ENCODE data around the gene ORM2. TPM values are rescaled to one million over a fixed set of nuclear protein-coding genes. Genes with fewer than 3 reads are reported as not detected.

ORM2 gene
- total and polyA plus RNA-seq, 8 donors = 1.2 to 17.1 (median 3.4) TPM; not detected in 4

DNA sequence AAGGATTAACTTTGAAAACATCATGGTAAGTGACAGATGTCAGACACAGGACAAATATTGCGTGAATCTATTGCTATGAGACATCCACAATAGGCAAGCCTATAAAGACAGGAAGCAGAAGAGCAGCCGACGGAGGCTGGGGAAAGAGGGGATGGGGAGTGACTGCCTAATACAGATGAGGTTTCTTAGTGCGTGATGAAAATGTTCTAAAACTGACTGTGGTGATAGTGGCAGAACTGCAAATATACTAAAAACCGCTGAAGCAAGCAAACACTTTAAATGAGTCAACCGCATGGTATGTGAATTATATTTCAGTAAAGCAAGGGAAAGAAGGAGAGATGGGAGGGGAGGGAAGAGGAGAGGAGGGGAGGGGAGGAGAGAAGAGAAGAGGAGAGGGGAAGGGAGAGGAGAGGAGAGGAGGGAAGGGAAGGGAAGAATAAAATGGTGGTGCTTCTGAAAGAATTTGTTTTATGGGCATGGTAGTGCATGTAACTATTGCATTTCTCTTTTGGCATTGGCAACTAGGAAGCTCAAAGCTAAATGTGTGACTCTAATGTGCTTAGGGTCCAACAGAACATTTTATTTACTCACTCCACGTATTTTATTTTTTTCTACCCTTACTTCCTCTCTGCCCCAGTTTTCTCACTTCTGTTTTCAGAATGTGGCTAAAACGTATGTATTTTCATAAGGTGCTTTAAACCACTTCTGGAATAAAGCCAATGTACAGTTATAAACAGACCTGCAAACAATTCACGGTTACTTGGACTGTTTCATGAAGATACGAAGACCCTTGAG, 36.9 kb downstream of the ORM2 start:
- H3K27me3 ChIP-seq = no peaks in the 10 kb centered on the region
- no peaks in the 10 kb centered on the region for H3K9me3 ChIP-seq
- intact Hi-C loops (cut with DNase I; ENCODE audit: low total_unique reads) = no loop called here
- peaks cover 33 to 98% (median 83%) of the 10 kb centered on the region in 4 donors for H3K36me3 ChIP-seq
- H3K27ac ChIP-seq = peak overlapping the region in 4 of 5 donors; percentile 54 to 80 (median 74)
- TF ChIP-seq EP300 (IDR thresholded peaks at IDR 0.05) (no peak), POLR2A (IDR thresholded peaks at IDR 0.05) (no peak), POLR2AphosphoS5 (IDR thresholded peaks at IDR 0.05) (no peak)
- TF ChIP-seq, protein P1, sequence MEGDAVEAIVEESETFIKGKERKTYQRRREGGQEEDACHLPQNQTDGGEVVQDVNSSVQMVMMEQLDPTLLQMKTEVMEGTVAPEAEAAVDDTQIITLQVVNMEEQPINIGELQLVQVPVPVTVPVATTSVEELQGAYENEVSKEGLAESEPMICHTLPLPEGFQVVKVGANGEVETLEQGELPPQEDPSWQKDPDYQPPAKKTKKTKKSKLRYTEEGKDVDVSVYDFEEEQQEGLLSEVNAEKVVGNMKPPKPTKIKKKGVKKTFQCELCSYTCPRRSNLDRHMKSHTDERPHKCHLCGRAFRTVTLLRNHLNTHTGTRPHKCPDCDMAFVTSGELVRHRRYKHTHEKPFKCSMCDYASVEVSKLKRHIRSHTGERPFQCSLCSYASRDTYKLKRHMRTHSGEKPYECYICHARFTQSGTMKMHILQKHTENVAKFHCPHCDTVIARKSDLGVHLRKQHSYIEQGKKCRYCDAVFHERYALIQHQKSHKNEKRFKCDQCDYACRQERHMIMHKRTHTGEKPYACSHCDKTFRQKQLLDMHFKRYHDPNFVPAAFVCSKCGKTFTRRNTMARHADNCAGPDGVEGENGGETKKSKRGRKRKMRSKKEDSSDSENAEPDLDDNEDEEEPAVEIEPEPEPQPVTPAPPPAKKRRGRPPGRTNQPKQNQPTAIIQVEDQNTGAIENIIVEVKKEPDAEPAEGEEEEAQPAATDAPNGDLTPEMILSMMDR (IDR thresholded peaks at IDR 0.05) = no peak
- 33 to 44% (median 35%) methylated on average over 10 of the region's 10 CpGs for WGBS, 5 donors
- H3K4me3 ChIP-seq = no peak overlapping the region
- peak in 1 of 2 donors; percentile 63 for DNase-seq
- H3K4me1 ChIP-seq = peaks cover 8 to 74% (median 27%) of the 10 kb centered on the region in 4 donors

DNA sequence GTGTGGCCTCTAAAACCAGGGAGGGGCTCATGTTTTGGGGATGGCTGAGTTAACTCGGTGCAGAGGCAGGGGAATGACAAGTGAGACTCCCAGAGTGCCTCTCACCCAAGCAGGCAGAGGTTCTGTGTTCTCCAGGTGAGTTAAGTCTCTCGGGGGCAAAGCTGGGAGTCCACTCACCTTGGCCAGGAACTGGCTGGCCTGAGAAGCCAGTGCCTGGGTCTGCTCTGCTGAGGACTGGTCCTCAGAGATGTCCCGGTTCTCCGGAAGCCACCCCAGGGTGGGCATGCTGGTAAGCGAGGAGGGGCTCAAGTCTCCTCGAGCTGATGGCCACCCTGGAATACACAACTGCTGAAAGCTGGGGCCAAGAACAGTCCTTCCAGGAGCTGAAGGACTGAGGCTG, 37.7 kb downstream of the ORM2 start:
- DNase-seq = no peak
- Histone ChIP-seq H3K27me3 (no peaks in the 10 kb centered on the region), H3K27ac (peak overlapping the region; percentile 54 to 80 (median 68)), H3K4me1 (peaks cover 17 to 82% (median 33%) of the 10 kb centered on the region in 4 donors), H3K4me3 (no peak overlapping the region), H3K9me3 (no peaks in the 10 kb centered on the region), H3K36me3 (peaks cover 25 to 98% (median 82%) of the 10 kb centered on the region in 4 donors)
- TF ChIP-seq, protein P1 (IDR thresholded peaks at IDR 0.05) = no peak
- TF ChIP-seq POLR2AphosphoS5 (IDR thresholded peaks at IDR 0.05) = no peak
- TF ChIP-seq EP300 (IDR thresholded peaks at IDR 0.05) = no peak
- no peak for TF ChIP-seq POLR2A (IDR thresholded peaks at IDR 0.05)
- intact Hi-C loops (cut with DNase I; ENCODE audit: low total_unique reads) = no loop called here
- WGBS, 5 donors = 64 to 88% (median 80%) methylated on average over 5 to 6 of the region's 6 CpGs

DNA sequence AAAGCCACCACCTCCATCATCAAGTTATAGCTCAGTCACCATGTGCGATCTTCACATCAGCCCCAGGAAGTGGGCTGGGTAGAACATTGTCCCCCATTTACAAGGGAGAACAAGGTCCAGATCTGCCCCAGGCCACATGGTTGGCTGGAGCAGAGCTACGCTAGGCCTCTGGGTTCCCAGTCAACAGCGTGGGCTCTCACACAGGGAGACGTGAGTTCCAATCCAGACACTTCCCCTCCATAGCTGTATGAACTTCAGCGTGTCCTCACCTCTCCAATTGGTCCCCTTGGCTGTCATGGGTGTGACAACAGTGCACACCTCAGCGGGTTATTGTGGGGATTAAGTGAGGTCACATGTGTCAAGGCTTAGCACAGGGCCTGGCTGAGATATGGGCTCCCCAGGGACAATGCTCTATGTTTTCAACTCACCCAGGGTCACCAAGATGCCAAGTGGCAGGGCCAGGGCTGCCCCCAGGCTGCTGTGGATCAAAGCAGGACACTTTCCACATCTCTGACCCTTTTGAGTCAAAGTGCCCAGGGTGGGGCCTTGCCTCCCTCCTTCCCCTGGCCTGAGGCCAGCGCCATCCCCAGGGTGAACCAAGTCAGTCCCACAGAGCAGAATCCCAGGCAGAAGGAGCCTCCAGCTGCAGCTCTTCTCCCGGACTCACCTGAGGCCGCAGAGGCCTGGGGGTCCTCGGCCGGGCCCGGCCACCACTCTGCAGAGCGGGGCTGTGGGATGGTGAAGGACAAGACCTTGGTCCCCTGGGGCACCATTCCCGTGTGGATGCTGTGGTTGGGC, 38.3 kb downstream of the ORM2 start:
- Histone ChIP-seq H3K4me1 (peaks cover 21 to 88% (median 36%) of the 10 kb centered on the region in 4 donors), H3K27me3 (no peaks in the 10 kb centered on the region), H3K36me3 (peaks cover 23 to 98% (median 82%) of the 10 kb centered on the region in 4 donors), H3K27ac (peak overlapping the region in 4 of 5 donors; percentile 54 to 80 (median 74)), H3K4me3 (no peak overlapping the region), H3K9me3 (no peaks in the 10 kb centered on the region)
- intact Hi-C loops (cut with DNase I; ENCODE audit: low total_unique reads) = no loop called here
- no peak for DNase-seq
- TF ChIP-seq POLR2AphosphoS5 (IDR thresholded peaks at IDR 0.05) (no peak), EP300 (IDR thresholded peaks at IDR 0.05) (no peak), POLR2A (IDR thresholded peaks at IDR 0.05) (no peak)
- TF ChIP-seq, protein P1 (IDR thresholded peaks at IDR 0.05) = no peak
- 89 to 94% (median 91%) methylated on average over 13 to 14 of the region's 14 CpGs for WGBS, 5 donors

Measured in stomach (tissue), 9 donors.